NCI-H1048 (cell line): ENCODE results near the gene GARIN5A.
"Not testable (repeated sequence)": the region's sequence is repeated elsewhere in the genome, so short reads cannot be mapped to it uniquely, and the experiment has no call there.

Experiments used
- DNase-seq: peaks from one replicate; lab custom pipeline; 2025; lab: John Stamatoyannopoulos, UW

GARIN5A gene

DNA sequence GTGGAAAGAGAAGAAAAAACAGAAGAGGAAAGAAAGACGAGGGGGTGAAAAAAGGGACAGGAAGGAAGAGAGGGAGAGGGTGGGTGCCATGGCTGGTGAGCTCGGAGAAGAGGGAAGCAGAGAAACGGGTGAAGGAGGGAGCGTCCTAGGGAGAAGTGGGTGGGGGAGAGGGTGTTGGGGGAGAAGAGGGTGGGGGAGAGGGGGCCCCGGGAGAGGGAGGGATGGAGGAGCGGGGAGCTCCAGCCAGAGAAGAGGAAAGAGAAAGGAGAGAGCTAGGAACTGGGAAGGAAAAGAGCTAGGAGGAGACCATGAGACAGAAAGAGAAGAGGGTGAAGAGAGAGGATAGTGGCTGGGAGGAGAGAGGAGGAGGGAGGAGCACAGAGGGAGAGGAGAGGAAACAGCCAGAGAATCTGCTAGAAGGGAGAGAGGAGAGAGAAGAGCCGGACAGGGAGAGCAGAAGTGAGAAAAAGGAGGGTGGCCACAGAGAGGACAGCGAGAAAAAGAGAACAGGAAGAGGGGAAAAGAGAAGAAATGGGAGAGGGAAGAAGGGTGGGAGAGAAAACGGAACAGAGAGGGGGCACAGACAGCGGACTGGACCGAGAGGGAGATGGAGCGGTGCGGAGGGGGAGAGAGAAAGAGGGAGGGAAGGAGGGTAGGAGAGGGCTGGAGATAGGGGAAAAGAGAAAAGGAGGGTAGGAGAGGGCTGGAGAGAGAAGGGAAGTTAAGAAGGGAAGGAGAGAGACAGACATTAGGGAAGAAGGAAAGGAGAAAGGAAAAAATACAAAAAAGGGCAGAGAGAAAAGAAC lies 11.9 kb upstream of the GARIN5A start:
- no peak for DNase-seq

- DNase-seq = no peak
These were observed 10.3 kb upstream of the GARIN5A start for GRCh38 chr19:50486823-50487515.

DNA sequence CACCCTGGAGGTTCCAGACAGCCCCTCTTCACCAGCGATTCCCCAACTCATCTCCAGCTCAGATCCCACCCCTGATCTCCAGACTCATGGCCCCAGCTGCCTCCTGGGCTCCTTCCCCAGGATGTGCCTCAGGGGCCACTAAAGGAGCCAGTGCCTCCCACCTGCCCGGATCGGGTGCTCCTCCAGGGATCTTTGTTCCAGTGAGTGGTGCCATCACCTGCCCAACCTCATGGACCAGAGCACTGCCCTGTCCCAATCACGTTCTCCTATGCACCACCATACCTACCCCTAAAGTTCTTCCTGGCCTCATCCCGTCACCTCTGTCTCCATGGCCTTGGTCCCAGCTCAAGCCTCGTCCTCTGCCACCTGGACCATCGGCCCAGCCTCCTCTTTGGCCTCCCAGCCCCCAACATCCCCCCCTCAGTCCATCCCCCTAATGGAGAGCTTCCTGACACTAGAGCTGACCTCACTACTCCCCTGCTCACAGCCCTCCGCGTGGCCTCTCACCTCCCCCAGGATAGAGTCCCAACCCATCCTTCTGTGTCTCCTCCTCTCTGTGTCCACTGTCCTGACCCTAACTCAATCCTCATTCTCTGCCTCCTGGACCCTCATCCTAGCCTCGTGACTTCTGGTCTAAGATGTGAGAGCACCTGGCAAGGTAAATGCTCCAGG lies 8.8 kb upstream of the GARIN5A start:
- no peak for DNase-seq

- no peak for DNase-seq
These were observed 6.3 kb upstream of the GARIN5A start for GRCh38 chr19:50482916-50483315.

- DNase-seq = no peak
These were observed 5.7 kb upstream of the GARIN5A start for GRCh38 chr19:50482271-50482855.

GRCh38 chr19:50481351-50482149 lies 4.9 kb upstream of the GARIN5A start:
- DNase-seq = no peak

DNA sequence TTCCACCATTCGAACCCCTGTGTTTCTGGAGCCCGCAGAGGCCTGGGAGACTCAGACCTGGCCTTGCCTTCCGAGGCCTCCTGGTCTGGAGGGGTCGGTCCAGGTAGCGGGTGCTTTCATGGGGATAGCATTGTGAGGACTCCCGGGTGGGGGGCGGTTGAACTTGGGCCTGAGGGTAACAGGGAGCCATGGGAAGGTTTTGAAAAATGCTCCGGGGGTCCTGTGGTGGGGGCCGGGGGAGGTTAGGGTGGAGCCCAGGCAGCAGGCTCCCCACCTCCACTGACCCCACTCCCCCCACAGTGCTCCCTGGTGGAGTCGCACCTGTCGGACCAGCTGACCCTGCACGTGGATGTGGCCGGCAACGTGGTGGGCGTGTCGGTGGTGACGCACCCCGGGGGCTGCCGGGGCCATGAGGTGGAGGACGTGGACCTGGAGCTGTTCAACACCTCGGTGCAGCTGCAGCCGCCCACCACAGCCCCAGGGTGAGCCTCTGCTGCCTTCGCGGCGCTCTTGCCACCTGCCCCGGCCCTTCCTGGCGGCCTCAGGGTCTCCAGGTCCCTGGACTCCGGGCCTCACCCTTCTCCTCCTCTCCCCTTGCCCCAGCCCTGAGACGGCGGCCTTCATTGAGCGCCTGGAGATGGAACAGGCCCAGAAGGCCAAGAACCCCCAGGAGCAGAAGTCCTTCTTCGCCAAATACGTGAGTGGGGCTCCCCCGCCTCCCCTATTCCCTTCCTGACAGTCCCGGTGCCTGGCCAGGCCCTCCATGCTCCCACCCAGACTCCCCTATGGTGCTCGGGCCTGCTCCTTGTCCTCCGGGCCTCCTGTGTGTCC lies 3.8 kb upstream of the GARIN5A start:
- no peak for DNase-seq

DNA sequence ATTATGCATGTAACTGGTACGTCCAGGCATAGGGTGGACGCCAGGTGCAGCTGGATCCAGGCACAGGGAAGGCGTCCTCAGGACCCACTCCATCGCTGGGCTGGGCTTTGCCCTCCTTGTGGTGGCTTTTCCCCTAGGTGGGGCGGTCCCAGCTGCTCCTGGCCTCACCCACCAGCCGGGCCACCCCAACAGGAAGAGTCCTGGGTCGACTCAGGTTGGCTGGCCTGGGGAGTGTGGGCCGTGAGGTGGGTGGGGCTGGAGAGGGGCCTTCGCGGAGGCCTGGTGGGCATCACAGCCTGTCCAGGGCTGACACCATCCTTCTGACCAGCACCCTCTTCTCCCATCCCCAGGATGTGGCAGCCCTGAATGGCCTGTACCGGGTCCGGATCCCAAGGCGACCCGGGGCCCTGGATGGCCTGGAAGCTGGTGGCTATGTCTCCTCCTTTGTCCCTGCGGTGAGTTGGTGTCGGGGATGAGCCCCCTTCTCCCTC lies 3.2 kb upstream of the GARIN5A start:
- no peak for DNase-seq

DNA sequence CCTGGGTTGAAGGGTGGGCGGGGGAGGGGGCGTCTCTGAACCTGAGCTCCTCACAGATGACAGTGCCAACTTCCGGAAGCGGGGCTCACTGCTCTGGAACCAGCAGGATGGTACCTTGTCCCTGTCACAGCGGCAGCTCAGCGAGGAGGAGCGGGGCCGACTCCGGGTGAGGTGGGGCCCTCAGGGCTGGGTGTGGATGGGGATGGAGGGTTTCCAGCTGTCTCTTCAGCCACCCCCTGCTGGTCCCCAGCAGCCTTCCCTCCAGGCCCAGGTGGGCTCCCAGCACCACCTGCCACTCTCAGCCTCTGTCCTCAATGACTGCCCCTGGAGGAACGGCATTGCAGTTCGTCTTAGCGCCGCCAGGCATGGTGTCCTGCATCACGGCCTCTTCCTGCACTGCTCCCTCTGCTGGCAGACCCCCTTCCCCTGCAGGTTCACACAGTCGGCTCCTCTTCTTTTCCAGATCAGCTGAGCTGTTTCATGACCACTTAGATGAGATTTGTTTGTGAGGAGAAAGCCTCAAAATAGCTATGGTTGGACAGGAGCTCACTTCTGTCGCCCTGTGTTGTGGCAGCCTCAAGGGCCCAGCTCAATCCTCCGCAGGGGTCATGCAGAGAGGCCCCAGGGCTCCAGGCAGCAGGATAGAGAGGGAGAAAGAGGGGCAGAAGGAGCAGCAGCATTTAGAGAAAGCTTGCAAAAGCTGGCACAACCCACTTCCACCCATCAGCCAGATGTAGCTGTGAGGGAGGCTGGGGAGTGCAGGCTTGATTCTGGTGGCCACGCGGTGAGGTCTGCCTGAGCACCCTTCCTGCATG lies 2.5 kb upstream of the GARIN5A start:
- no peak for DNase-seq

GRCh38 chr19:50477751-50478515 lies 1.3 kb upstream of the GARIN5A start:
- no peak for DNase-seq

DNA sequence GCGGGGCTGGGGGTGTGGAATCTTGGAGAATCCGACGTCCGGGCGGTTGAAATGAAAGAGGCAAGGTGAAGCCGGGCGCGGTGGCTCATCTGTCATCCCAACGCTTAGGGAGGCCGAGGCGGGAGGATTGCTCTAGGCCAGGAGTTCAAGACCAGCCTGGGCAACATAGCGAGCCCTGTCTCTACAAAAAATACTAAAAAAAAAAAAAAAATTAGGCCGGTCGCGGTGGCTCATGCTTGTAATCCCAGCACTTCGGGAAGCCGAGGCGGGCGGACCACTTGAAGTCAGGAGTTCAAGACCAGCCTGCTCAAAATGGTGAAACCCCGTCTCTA lies 225 bp upstream of the GARIN5A start:
- DNase-seq = no peak

DNA sequence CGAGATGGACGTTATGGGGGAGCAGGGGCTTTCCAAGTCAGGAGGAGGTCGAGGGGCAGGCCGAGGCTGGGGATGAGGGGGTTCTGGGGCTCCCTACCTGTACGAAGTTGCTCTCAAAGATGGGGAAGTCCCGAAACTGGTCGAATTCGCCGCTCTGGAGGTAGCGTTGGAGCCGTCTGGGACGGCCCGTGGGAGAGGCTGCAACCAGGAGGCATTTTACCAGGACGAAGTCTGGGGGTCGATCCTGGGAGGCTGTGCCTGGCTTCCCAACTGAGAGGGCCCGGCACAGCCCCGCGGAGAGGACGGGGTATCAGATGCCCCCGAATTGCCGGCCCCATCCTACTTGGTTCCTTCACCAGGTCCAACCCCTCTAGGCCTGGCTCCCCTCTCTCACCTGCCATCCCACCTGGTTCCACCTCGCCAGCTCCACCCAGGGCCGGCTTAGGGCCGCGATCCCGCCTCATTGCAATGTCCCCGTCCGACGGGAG lies 868 bp downstream of the GARIN5A start:
- DNase-seq = no peak

DNA sequence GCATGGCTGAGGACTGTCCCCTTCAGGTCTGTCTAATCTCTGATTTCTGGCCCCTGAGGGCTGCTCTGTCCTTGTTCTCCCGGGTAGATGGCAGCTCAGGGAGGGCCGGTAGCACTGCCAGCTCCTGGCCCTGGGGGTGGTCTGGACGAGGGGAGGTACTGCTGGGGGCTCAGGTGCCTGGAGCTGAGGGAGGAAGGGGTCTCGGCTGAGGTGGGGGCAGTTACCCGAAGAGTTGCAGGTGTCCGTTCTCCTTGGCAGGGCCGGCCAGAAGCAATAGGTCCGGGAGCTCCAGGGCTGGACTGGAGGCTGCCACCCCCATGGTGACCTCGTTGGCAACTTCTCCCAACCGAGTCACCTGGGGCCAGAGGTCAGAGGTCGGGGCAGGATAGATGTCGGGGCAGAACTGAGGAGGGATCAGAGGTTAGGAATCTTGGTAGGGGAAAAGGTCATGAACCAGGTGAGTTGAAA lies 1.5 kb downstream of the GARIN5A start:
- DNase-seq = no peak

DNA sequence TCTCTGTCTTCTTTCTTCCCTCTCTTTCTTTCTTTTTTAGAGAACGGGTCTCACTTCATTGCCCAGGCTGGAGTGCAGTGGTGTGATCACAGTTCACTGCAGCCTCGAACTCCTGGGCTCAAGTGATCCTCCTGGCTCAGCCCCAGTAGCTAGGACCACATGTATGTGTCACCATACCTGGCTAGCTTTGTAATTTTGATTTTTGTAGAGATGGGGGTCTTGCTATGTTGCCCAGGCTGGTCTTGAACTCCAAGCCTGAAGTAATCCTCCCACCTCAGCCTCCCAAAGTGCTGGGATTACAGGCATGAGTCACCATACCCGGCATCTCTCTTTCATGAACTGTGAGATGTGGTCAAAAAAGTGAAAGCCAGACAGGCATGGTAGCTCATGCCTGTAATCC lies 3.3 kb downstream of the GARIN5A start:
- DNase-seq = not testable (repeated sequence)

GRCh38 chr19:50468818-50469217 lies 7.8 kb downstream of the GARIN5A start:
- no peak for DNase-seq

DNA sequence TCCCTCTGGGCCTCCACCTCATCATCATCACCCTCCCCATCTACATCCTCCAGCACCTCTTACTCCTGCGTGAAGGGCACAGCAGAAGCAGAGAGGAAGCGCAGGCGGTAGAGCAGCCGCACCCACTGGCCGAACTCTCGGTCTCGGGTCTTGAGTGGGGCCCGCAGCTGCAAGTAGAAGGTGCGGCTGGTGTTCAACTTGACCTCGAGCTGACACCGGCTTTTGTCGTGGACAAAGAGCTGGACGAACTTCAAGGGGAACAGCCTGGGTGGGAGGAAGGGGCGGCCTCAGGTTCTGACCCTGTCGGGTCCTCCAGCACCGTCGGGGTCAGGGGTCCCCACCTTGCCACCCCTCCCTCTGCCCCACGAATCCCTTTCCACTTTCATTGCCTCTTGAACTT lies 9.1 kb downstream of the GARIN5A start:
- no peak for DNase-seq

DNA sequence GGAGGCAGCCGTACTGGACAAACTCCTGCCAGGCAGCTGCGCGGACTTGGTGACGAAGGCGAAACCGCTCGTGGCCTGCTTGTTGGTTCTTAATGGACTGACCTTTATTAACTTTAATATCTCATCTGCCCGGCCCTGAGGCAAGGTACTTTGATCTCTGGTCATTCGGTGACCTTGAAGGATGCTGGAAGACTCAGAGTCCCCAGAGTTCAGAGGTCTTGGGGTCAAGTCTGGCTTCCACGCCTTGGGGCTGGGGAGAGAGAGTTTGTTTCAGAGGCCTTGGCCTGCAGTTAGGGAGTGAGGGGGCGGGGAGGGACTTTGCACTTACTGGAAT lies 10.0 kb downstream of the GARIN5A start:
- no peak for DNase-seq

GRCh38 chr19:50465986-50466705 lies 10.5 kb downstream of the GARIN5A start:
- DNase-seq = no peak
